ENCODE data around the gene PDE9A.

Gene PDE9A

GRCh38 chr21:42757826-42758655 is 104.6 kb downstream of the PDE9A start:
- DNase-seq (ENCODE audit: low spot score), result no peak

GRCh38 chr21:42758721-42759593 is 105.5 kb downstream of the PDE9A start:
- no peak for DNase-seq (ENCODE audit: low spot score)

GRCh38 chr21:42759594-42759927 is 106.1 kb downstream of the PDE9A start:
- DNase-seq (ENCODE audit: low spot score), result no peak

- DNase-seq (ENCODE audit: low spot score), result no peak
Measured at GRCh38 chr21:42760361-42760950, 107.0 kb downstream of the PDE9A start.

GRCh38 chr21:42760951-42761751 is 107.7 kb downstream of the PDE9A start:
- no peak for DNase-seq (ENCODE audit: low spot score)

GRCh38 chr21:42761776-42762335 is 108.4 kb downstream of the PDE9A start:
- no peak for DNase-seq (ENCODE audit: low spot score)

- DNase-seq (ENCODE audit: low spot score), result no peak
Measured at GRCh38 chr21:42763581-42764442, 110.4 kb downstream of the PDE9A start.

GRCh38 chr21:42764443-42764760 is 111.0 kb downstream of the PDE9A start:
- no peak for DNase-seq (ENCODE audit: low spot score)

GRCh38 chr21:42764883-42765282 is 111.5 kb downstream of the PDE9A start:
- no peak for DNase-seq (ENCODE audit: low spot score)

GRCh38 chr21:42765656-42766055 is 112.2 kb downstream of the PDE9A start:
- DNase-seq (ENCODE audit: low spot score), result no peak

GRCh38 chr21:42766739-42767560 is 113.5 kb downstream of the PDE9A start:
- no peak for DNase-seq (ENCODE audit: low spot score)

GRCh38 chr21:42767561-42767835 is 114.1 kb downstream of the PDE9A start:
- no peak for DNase-seq (ENCODE audit: low spot score)

- no peak for DNase-seq (ENCODE audit: low spot score)
Measured at GRCh38 chr21:42768324-42769121, 115.1 kb downstream of the PDE9A start.

- no peak for DNase-seq (ENCODE audit: low spot score)
Measured at GRCh38 chr21:42769183-42769819, 115.9 kb downstream of the PDE9A start.

GRCh38 chr21:42769820-42770716 is 116.6 kb downstream of the PDE9A start:
- no peak for DNase-seq (ENCODE audit: low spot score)

GRCh38 chr21:42770717-42771502 is 117.5 kb downstream of the PDE9A start:
- no peak for DNase-seq (ENCODE audit: low spot score)

GRCh38 chr21:42771503-42771805 is 118.0 kb downstream of the PDE9A start:
- no peak for DNase-seq (ENCODE audit: low spot score)
